Keratinocyte (primary cell): Measurements from ENCODE around the gene RTN3.

ENCODE experiments used
- EZH2 ChIP-seq: IDR thresholded peaks from one replicate; pipeline ENCODE4 v1.6.1; 2012; ENCODE audit warnings: inconsistent platforms, mild to moderate bottlenecking, low read length, moderate library complexity
- TF ChIP-seq, protein P1 (sequence below), 3 experiments: IDR thresholded peaks in 1 of 3; conservative IDR thresholded peaks in 1 of 3; optimal IDR thresholded peaks in 1 of 3; 2 replicates in 2 of 3; 3 replicates in 1 of 3; pipeline versions ENCODE3 to v1.5.1; 2011; ENCODE audit warnings: low read length in 3 of 3, mild to moderate bottlenecking in 3 of 3, moderate library complexity in 2 of 3, control low read depth in 1 of 3, inconsistent platforms in 1 of 3; ENCODE audit not compliant: insufficient read depth in 2 of 3; ENCODE audit errors: extremely low read depth in 1 of 3

DNA sequence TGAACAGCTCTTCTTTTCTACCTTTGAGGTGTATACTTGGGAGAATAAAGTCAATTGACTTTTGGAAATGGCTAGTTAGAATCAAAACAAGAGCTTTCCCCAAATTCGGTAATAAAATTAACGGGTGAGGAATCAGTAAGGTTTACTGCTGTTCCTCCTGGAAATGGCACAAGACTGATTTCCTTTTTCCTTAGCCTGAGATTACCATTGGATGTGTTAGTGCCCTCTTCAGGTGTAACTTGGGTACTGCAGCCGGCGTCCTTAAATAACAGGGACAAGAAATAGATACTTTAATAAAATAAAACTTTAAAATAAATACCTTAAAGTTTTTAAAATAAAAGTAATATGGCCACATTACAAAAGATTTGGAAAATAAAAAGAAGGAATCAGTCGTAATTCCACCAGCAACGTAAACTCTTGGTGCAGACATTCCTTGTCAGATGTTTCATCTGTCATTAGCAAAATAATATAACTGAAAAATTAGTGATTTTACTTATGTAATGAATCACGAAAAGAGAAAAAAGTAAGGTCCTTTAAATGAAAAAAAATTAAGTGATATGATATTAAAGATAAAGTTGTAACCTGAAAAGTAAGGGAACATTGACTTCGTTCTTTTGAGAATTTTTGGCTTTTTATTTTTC, 57.5 kb downstream of the RTN3 start:
- TF ChIP-seq, protein P1, sequence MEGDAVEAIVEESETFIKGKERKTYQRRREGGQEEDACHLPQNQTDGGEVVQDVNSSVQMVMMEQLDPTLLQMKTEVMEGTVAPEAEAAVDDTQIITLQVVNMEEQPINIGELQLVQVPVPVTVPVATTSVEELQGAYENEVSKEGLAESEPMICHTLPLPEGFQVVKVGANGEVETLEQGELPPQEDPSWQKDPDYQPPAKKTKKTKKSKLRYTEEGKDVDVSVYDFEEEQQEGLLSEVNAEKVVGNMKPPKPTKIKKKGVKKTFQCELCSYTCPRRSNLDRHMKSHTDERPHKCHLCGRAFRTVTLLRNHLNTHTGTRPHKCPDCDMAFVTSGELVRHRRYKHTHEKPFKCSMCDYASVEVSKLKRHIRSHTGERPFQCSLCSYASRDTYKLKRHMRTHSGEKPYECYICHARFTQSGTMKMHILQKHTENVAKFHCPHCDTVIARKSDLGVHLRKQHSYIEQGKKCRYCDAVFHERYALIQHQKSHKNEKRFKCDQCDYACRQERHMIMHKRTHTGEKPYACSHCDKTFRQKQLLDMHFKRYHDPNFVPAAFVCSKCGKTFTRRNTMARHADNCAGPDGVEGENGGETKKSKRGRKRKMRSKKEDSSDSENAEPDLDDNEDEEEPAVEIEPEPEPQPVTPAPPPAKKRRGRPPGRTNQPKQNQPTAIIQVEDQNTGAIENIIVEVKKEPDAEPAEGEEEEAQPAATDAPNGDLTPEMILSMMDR (optimal IDR thresholded peaks at IDR 0.05 in 1 of 3, IDR thresholded peaks at IDR 0.05 in 1 of 3, conservative IDR thresholded peaks at IDR 0.05 in 1 of 3; ENCODE audit: extremely low read depth in 1 of 3, insufficient read depth in 2 of 3, low read length in 3 of 3), result peak; percentile 66 to 82 (median 76)
- TF ChIP-seq EZH2, result no peak
